GM19351 (cell line): ENCODE data around the gene BMERB1.
"Not testable (repeated sequence)": the region's sequence is repeated elsewhere in the genome, so short reads cannot be mapped to it uniquely, and the experiment has no call there.

Experiments
- ATAC-seq: cut with Tn5 transposase; IDR thresholded peaks from one replicate; pipeline ENCODE4 v1.9.1; 2021; ENCODE audit warnings: mild to moderate bottlenecking, moderate library complexity; ENCODE audit not compliant: unreplicated experiment

The BMERB1 gene

DNA sequence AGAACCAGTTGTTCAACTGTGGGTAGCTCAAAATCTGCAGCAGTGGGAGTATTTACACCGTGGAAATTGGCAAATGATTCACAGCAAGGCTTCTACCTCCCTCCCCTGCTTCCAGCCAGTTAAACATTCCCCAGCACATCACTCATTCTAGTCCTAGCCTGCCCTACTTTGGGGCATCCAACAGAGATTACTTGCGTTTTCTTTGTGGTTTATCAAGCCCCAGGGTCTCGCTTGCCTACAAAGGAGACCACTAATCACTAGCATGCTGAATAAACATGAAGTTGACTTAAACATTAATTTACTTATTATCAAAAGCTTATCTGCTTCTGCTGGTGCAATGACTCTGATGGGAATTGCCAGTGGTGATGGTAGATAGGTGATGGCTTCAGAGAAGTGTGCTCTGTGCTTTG, 114.1 kb downstream of the BMERB1 start:
- ATAC-seq = no peak

DNA sequence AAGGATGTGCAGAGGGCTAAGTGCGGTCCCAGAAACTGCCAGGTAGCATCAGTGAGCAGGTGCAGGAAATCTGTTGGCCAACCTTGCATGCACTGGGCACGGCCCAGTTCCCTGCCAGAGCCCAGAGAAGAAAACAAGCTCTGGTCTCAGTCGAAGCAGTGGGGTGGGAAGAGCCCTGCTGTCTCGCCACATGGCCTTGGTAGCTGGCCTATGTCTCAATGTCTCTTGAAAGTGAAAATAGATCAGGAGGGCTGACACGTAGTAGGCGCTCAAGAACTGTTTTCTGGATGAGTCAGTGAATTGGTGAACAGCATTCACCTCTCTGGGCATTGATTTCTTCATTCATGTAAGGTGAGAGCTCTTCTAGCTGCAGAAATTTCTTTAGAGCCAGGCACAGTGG, 118.1 kb downstream of the BMERB1 start:
- ATAC-seq = no peak

- no peak for ATAC-seq
These were observed 119.1 kb downstream of the BMERB1 start for GRCh38 chr16:15553313-15554088.

- ATAC-seq = no peak
These were observed 121.7 kb downstream of the BMERB1 start for GRCh38 chr16:15556130-15556529.

DNA sequence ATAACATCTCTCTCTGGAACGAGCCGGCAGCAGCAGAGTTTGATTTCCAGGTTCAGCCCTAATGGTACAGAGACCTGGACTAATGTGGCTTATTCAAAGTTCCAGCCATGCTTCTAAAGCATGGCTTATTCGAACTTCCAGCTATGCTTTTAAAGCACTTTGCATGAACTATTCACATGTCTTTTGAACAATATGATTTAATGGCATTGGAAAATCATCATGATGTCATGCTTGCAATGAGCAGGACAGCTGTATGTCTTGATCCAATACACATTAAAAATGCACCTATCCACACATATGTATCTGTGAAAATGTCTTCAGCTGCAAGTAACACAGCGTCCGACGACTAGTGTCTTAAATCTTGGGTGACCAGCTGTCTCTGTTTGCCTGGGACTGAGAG, 122.9 kb downstream of the BMERB1 start:
- ATAC-seq = no peak

GRCh38 chr16:15559176-15559575, 124.8 kb downstream of the BMERB1 start:
- ATAC-seq = no peak

GRCh38 chr16:15564604-15565339, 130.4 kb downstream of the BMERB1 start:
- ATAC-seq = no peak

DNA sequence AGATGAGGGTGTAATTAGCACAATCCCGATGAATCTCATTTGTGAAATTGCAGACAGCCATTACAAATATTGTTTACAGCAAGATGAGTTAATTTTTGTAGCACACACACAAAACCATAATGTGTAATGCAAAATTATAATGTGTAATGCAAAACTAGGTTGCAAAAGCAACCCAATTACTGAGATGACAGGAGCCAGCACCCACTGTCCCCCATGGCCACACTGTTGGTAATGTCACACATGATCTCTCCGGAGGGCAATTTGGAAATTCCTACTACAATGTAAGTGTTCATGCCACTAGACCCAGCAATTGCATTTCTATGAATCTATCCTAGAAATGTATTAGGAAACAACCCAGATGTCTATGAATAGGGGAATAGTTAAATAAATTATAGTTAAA, 131.7 kb downstream of the BMERB1 start:
- no peak for ATAC-seq

DNA sequence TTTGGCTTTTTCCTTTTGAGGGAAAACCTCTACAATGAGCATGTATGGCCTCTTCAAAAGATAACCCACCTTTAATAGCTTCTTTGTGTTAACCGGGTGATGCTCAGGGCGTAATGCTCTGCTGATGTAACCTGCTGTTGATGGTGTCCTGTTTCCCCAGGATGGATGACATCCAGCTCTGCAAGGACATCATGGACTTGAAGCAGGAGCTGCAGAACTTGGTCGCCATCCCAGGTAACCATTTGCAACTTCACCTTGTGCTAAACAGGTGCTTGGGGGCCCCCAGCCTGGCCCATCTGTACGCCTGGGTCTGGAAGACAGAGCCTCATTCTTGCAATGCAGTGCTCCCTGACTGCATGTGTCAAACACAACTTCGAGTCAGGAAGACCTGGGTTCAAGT, 133.4 kb downstream of the BMERB1 start:
- no peak for ATAC-seq

- ATAC-seq = not testable (repeated sequence)
These were observed 136.3 kb downstream of the BMERB1 start for GRCh38 chr16:15570666-15571065.

GRCh38 chr16:15571557-15571956, 137.2 kb downstream of the BMERB1 start:
- no peak for ATAC-seq

GRCh38 chr16:15572329-15573001, 138.1 kb downstream of the BMERB1 start:
- ATAC-seq = no peak

DNA sequence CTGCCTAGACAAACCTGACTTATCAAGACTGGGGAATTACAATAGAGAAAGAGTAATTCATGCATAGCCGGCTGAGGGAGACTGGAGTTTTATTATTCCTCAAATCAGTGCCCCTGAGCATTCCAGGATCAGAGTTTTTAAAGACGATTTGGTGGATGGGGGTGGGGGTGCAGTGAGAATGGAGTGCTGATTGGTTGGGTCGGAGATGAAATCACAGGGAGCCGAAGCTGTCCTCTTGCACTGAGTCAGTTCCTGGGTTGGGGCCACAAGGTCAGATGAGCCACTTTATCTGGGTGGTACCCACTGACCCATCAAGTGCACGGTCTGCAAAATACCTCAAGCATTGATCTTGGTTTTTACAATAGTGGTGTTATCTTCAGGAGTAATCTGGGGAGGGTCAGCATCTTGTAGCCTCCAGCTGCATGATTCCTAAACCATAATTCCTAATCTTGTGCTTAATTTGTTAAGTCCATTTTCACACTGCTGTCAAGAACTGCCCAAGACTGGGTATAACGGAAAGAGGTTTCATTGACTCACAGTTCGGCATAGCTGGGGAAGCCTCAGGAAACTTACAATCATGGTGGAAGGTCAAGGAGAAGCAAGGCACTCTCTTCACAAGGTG, 139.0 kb downstream of the BMERB1 start:
- no peak for ATAC-seq

DNA sequence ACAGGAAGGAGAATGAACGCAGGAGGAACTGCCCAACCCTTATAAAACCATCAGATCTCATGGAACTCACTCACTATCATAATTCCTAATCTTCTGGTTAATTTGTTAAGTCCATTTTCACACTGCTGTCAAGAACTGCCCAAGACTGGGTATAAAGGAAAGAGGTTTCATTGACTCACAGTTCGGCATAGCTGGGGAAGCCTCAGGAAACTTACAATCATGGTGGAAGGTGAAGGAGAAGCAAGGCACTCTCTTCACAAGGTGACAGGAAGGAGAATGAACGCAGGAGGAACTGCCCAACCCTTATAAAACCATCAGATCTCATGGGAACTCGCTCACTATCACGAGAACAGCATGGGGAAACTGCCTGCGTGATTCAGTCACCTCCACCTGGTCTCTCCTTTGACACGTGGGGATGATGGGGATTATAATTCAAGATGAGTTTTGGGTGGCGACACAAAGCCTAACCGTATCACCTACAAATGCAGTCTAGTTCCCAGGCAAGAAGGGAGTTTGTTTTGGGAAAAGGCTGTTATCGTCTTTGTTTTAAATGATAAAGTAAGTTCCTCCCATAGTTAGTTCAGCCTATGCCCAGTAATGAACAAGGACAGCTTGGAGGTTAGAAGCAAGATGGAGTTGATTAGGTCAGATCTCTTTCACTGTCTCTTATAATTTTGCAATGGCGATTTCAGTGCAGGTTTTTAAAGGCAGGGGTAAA, 139.7 kb downstream of the BMERB1 start:
- not testable (repeated sequence) for ATAC-seq

DNA sequence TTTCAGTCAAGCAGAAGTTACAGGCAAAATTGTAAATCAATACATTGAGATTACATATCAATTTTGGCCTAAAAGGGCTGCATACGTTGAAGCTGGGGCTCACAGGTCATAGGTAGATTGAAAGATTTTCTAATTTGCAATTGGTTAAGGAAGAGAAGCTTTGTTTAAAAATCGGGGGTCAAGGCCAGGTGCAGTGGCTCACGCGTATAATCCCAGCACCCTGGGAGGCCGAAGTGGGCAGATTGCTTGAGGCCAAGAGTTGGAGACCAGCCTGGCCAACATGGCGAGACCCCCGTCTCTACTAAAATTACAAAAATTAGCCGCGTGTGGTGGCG, 140.2 kb downstream of the BMERB1 start:
- ATAC-seq = no peak

DNA sequence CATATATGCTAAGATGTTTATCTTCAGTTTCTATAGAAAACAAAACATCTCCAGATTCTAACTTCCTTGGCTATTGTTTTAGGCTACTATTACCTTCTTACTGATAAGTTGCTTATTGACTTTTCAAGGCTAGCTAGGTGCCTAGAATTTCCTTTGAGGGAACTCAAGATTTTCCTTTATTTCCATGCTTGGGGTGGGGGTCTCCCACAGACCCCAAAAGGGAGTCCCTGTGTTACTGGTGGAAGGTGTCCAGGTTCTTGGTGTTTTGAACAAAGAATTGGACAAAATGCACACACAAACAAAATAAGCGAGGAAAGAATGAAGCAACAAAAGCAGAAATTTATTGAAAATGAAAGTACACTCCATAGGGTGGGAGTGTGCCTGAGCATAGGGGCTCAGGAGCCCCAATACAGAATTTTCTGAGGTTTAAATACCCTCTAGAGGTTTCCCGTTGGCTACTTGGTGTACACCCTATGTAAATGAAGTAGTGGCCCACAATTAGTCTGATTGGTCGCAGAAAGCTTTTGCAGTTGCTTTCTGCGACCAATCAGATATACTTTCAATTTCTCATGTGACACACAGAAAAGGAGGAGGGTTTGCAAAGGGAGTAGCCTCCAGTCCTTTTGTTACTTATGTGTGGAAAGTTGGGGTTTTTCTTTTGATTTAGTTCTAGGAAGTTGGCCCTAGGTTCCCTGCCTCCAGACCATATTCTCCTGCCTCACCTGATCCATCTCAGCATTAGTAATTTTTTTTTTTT, 141.1 kb downstream of the BMERB1 start:
- ATAC-seq = no peak

- no peak for ATAC-seq
These were observed 142.9 kb downstream of the BMERB1 start for GRCh38 chr16:15576960-15577958.

- no peak for ATAC-seq
These were observed 144.4 kb downstream of the BMERB1 start for GRCh38 chr16:15578824-15579223.
